HepG2 (cell line): Measurements from ENCODE around the gene ADAM15. TPM values are rescaled to one million over a fixed set of nuclear protein-coding genes. Genes with fewer than 3 reads are reported as not detected.

ENCODE experiments used
- AGO2 ChIP-seq: fragments of 200-400 bp; formaldehyde crosslinking; optimal IDR thresholded peaks from 2 replicates; pipeline ENCODE3; 2017; ENCODE audit warnings: mild to moderate bottlenecking, low read depth, low read length, moderate library complexity
- ATF4 ChIP-seq, 2 experiments: fragments of 450-650 bp in 1 of 2; sonication (generic) in 1 of 2; formaldehyde crosslinking; IDR thresholded peaks; 2 replicates each; pipeline versions ENCODE4 v1.5.0 to v1.8.0; 2020 to 2022; ENCODE audit warnings: mild to moderate bottlenecking in 1 of 2, missing genetic modification reagents in 1 of 2
- CREM ChIP-seq, 2 experiments: sonication (generic) in 1 of 2; formaldehyde crosslinking in 1 of 2; IDR thresholded peaks; 2 replicates each; pipeline versions ENCODE4 v1.4.0 to v1.6.1; 2016 to 2020; ENCODE audit warnings: antibody characterized with exemption in 1 of 2, mild to moderate bottlenecking in 1 of 2, missing genetic modification reagents in 1 of 2
- EZH2 ChIP-seq: conservative IDR thresholded peaks from 2 replicates; pipeline ENCODE4 v1.6.1; 2012; ENCODE audit warnings: mild to moderate bottlenecking, low read depth, low read length, moderate library complexity
- FOXK2 ChIP-seq: fragments of 450-650 bp; IDR thresholded peaks from 2 replicates; pipeline ENCODE4 v1.6.1; 2016
- FOXM1 ChIP-seq: sonication (generic); formaldehyde crosslinking; IDR thresholded peaks from 2 replicates; pipeline ENCODE4 v1.5.0; 2020; ENCODE audit warnings: missing genetic modification reagents
- GLI4 ChIP-seq: sonication (generic); formaldehyde crosslinking; IDR thresholded peaks from 2 replicates; pipeline ENCODE4 v1.5.1; 2020; ENCODE audit warnings: missing genetic modification reagents, mild to moderate bottlenecking, moderate library complexity, borderline replicate concordance
- IRX3 ChIP-seq: sonication (generic); formaldehyde crosslinking; IDR thresholded peaks from 2 replicates; pipeline ENCODE4 v1.8.1; 2023; ENCODE audit warnings: mild to moderate bottlenecking, low read depth, missing genetic modification reagents, borderline replicate concordance
- JDP2 ChIP-seq: sonication (generic); formaldehyde crosslinking; IDR thresholded peaks from 2 replicates; pipeline ENCODE4 v1.8.1; 2022; ENCODE audit warnings: missing genetic modification reagents, borderline replicate concordance
- MAF1 ChIP-seq: sonication (generic); formaldehyde crosslinking; IDR thresholded peaks from 2 replicates; pipeline ENCODE4 v1.5.0; 2020; ENCODE audit warnings: missing genetic modification reagents, borderline replicate concordance
- MAFK ChIP-seq, 2 experiments: IDR thresholded peaks in 1 of 2; conservative IDR thresholded peaks in 1 of 2; 2 replicates each; pipeline ENCODE4 v1.6.1; 2011; ENCODE audit warnings: improper control_type of control experiment in 2 of 2, low read length in 2 of 2
- SETDB1 ChIP-seq: sonication (generic); formaldehyde crosslinking; IDR thresholded peaks from 2 replicates; pipeline ENCODE4 v1.5.1; 2020; ENCODE audit warnings: missing genetic modification reagents, mild to moderate bottlenecking, borderline replicate concordance
- TCF12 ChIP-seq, 2 experiments: fragments of 450-650 bp in 1 of 2; sonication (generic) in 1 of 2; formaldehyde crosslinking in 1 of 2; IDR thresholded peaks; 2 replicates each; pipeline versions ENCODE4 v1.6.1 to v1.8.0; 2017 to 2022; ENCODE audit warnings: antibody characterized with exemption in 1 of 2, mild to moderate bottlenecking in 1 of 2, missing genetic modification reagents in 1 of 2, moderate library complexity in 1 of 2
- TGIF2 ChIP-seq: IDR thresholded peaks from 2 replicates; pipeline ENCODE4 v1.6.1; 2016; ENCODE audit warnings: control low read depth, missing compliant biosample characterization
- ZBTB43 ChIP-seq: sonication (generic); formaldehyde crosslinking; conservative IDR thresholded peaks from 2 replicates; pipeline ENCODE4 v1.4.0; 2020; ENCODE audit warnings: missing genetic modification reagents
- ZEB1 ChIP-seq: IDR thresholded peaks from 2 replicates; pipeline ENCODE4 v1.6.1; 2012; ENCODE audit warnings: mild to moderate bottlenecking, low read depth, inconsistent platforms; ENCODE audit not compliant: insufficient replicate concordance
- ZNF138 ChIP-seq: sonication (generic); formaldehyde crosslinking; IDR thresholded peaks from 2 replicates; pipeline ENCODE4 v1.5.0; 2020; ENCODE audit warnings: mild to moderate bottlenecking, low read depth, missing genetic modification reagents
- ZNF207 ChIP-seq: fragments of 450-650 bp; IDR thresholded peaks from 2 replicates; pipeline ENCODE4 v1.6.1; 2016; ENCODE audit warnings: antibody characterized with exemption, borderline replicate concordance
- ZNF350 ChIP-seq: sonication (generic); formaldehyde crosslinking; IDR thresholded peaks from 2 replicates; pipeline ENCODE4 v1.4.0; 2020; ENCODE audit warnings: mild to moderate bottlenecking, low read depth, missing genetic modification reagents, borderline replicate concordance
- ZNF839 ChIP-seq: sonication (generic); formaldehyde crosslinking; IDR thresholded peaks from 2 replicates; pipeline ENCODE4 v1.4.0; 2020; ENCODE audit warnings: missing genetic modification reagents, mild to moderate bottlenecking, borderline replicate concordance
- polyA plus RNA-seq, 8 experiments: library from polyadenylated mRNA; depleted of rRNA in 3 of 8; stranded (reverse) in 7 of 8; unstranded in 1 of 8; fragments of >200 nt; fragmentation: Illumina TruSeq in 4 of 8; extraction: Trizol in 4 of 8; gene quantifications; 2 replicates each; pipeline versions ENCODE4 v1.2.1 to v1.2.3, GENCODE V29; 2011 to 2016; ENCODE audit warnings: low read depth in 4 of 8, missing spikeins in 1 of 8, mixed read lengths in 1 of 8; ENCODE audit not compliant: insufficient read depth in 1 of 8
- total RNA-seq, 5 experiments: library from RNA; depleted of rRNA; stranded (reverse); fragments of >200 nt; fragmentation: Illumina TruSeq; extraction: Trizol; gene quantifications; 2 replicates each; pipeline ENCODE4 v1.2.3, GENCODE V29; 2016; ENCODE audit warnings: low read depth in 1 of 5
- TF ChIP-seq, protein P1 (sequence below): sonication (generic); formaldehyde crosslinking; IDR thresholded peaks from 2 replicates; pipeline ENCODE4 v1.5.0; 2020; ENCODE audit warnings: mild to moderate bottlenecking, missing genetic modification reagents
- TF ChIP-seq, protein P2 (sequence below): sonication (generic); formaldehyde crosslinking; IDR thresholded peaks from 2 replicates; pipeline ENCODE4 v1.4.0; 2020; ENCODE audit warnings: missing genetic modification reagents, low read depth, mild to moderate bottlenecking, borderline replicate concordance
- TF ChIP-seq, protein P3 (sequence below): sonication (generic); formaldehyde crosslinking; IDR thresholded peaks from 2 replicates; pipeline ENCODE4 v1.4.0; 2020; ENCODE audit warnings: missing genetic modification reagents

Gene ADAM15
- total and polyA plus RNA-seq, 2 of the 13 experiments (the other 11 are each of a cell fraction or from before 2014, with no cell fraction given) = 17.9 to 25.6 TPM

- TF ChIP-seq CREM (IDR thresholded peaks at IDR 0.05) (peak; percentile 52; the same call in 1 of the 2 replicates), CREM (CRISPR knock-in tag; IDR thresholded peaks at IDR 0.05) (no peak), TCF12 (IDR thresholded peaks at IDR 0.05) (no peak), TCF12 (CRISPR knock-in tag; IDR thresholded peaks at IDR 0.05) (no peak), AGO2 (no peak), MAFK (conservative IDR thresholded peaks at IDR 0.05 in 1 of 2, IDR thresholded peaks at IDR 0.05 in 1 of 2; ENCODE audit: low read length in 2 of 2) (no peak), JDP2 (CRISPR knock-in tag) (no peak), ZNF350 (CRISPR knock-in tag) (no peak), ZBTB43 (no peak), IRX3 (CRISPR knock-in tag) (no peak), EZH2 (no peak), GLI4 (no peak), FOXK2 (no peak), ZNF207 (no peak), ZNF839 (CRISPR knock-in tag) (no peak), FOXM1 (CRISPR knock-in tag) (no peak), TGIF2 (0 out of 2 replicates have a peak, but pooled peaks have one; percentile 4), MAF1 (CRISPR knock-in tag) (0 out of 2 replicates have a peak, but pooled peaks have one; percentile 27), ZNF138 (CRISPR knock-in tag) (no peak), ZEB1 (peak; percentile 52), SETDB1 (no peak), ATF4 (CRISPR knock-in tag; IDR thresholded peaks at IDR 0.05) (no peak)
- TF ChIP-seq, protein P1, sequence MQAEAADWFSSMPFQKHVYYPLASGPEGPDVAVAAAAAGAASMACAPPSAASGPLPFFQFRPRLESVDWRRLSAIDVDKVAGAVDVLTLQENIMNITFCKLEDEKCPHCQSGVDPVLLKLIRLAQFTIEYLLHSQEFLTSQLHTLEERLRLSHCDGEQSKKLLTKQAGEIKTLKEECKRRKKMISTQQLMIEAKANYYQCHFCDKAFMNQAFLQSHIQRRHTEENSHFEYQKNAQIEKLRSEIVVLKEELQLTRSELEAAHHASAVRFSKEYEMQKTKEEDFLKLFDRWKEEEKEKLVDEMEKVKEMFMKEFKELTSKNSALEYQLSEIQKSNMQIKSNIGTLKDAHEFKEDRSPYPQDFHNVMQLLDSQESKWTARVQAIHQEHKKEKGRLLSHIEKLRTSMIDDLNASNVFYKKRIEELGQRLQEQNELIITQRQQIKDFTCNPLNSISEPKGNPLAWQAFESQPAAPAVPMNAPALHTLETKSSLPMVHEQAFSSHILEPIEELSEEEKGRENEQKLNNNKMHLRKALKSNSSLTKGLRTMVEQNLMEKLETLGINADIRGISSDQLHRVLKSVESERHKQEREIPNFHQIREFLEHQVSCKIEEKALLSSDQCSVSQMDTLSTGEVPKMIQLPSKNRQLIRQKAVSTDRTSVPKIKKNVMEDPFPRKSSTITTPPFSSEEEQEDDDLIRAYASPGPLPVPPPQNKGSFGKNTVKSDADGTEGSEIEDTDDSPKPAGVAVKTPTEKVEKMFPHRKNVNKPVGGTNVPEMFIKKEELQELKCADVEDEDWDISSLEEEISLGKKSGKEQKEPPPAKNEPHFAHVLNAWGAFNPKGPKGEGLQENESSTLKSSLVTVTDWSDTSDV (CRISPR knock-in tag) = no peak
- TF ChIP-seq, protein P2, sequence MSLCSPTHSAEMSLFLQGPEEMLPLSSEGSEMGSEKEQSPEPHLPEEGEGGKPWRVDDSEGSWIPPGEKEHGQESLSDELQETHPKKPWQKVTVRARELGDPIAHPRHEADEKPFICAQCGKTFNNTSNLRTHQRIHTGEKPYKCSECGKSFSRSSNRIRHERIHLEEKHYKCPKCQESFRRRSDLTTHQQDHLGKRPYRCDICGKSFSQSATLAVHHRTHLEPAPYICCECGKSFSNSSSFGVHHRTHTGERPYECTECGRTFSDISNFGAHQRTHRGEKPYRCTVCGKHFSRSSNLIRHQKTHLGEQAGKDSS = 0 out of 2 replicates have a peak, but pooled peaks have one; percentile 14
- TF ChIP-seq, protein P3, sequence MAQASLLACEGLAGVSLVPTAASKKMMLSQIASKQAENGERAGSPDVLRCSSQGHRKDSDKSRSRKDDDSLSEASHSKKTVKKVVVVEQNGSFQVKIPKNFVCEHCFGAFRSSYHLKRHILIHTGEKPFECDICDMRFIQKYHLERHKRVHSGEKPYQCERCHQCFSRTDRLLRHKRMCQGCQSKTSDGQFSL = no peak
These were observed 49.2 kb upstream of the ADAM15 start (continued) for GRCh38 chr1:155001675-155002463.
